HepG2 (cell line): ENCODE results near the gene ANKS6. TPM values are rescaled to one million over a fixed set of nuclear protein-coding genes. Genes with fewer than 3 reads are reported as not detected.

Experiments
- ATAC-seq: fragments of 200-7000 bp; cut with Tn5 transposase; 3 replicates; pipeline ENCODE4 v1.9.1; 2020; ENCODE audit warnings: mild to moderate bottlenecking, moderate library complexity
- BruUV-seq: library from RNA; stranded (reverse); fragments of 400-500 nt; replicated peaks from 2 replicates; lab custom pipeline; 2021; lab: Mats Ljungman, UMichigan
- CTCF ChIA-PET: fragments of 300-600 bp; formaldehyde crosslinking; extraction: SDS; loops from one replicate; lab custom pipeline; 2021; ENCODE audit warnings: low total read pairs, inconsistent platforms, low intra/inter-chr PET ratio; lab: Yijun Ruan, JAX
- POLR2A ChIA-PET: fragments of 350-600 bp; sonication (Branson Sonifier 250); formaldehyde crosslinking; loops from one replicate; lab custom pipeline; 2020; ENCODE audit warnings: antibody characterized with exemption, inconsistent platforms; lab: Yijun Ruan, JAX
- DNase-seq: peaks from one replicate; pipeline ENCODE4 v3.0.0-alpha.2; 2015; ENCODE audit warnings: low spot score
- FAIRE-seq: peaks from 3 replicates; lab custom pipeline; 2011; peaks lifted over from hg19 to GRCh38; lab: Jason Lieb, UNC
- H2AFZ ChIP-seq: one replicate; pipeline ENCODE4 v1.6.1; 2011; ENCODE audit warnings: low read length, inconsistent platforms
- H3K27ac ChIP-seq: fragments of 300-600 bp; 3 replicates; pipeline ENCODE4 v1.8.0; 2011; ENCODE audit warnings: mixed run types, mild to moderate bottlenecking, mixed read lengths, low read length, inconsistent platforms; ENCODE audit not compliant: insufficient read depth; ENCODE audit errors: extremely low read length
- H3K27me3 ChIP-seq, 2 experiments: fragments of 200-600 bp in 1 of 2; 2 replicates in 1 of 2; 3 replicates in 1 of 2; pipeline versions ENCODE4 v1.6.0 to v1.8.0; 2011; ENCODE audit warnings: low read length in 2 of 2, mild to moderate bottlenecking in 2 of 2, moderate library complexity in 2 of 2, inconsistent platforms in 1 of 2; ENCODE audit not compliant: insufficient read depth in 2 of 2, control insufficient read depth in 1 of 2
- H3K36me3 ChIP-seq, 2 experiments: fragments of 200-600 bp in 1 of 2; replicated peaks in 1 of 2; 2 replicates in 1 of 2; 3 replicates in 1 of 2; pipeline versions ENCODE4 v1.5.1 to v1.8.0; 2011; ENCODE audit warnings: low read length in 2 of 2, inconsistent platforms in 1 of 2; ENCODE audit not compliant: insufficient read depth in 2 of 2, control insufficient read depth in 1 of 2
- H3K4me1 ChIP-seq: 2 replicates; pipeline ENCODE4 v1.5.1; 2012; ENCODE audit warnings: low read length, inconsistent platforms; ENCODE audit not compliant: insufficient read depth
- H3K4me2 ChIP-seq: 2 replicates; pipeline ENCODE4 v1.6.0; 2011; ENCODE audit warnings: low read depth, low read length, inconsistent platforms
- H3K4me3 ChIP-seq, 3 experiments: fragments of 200-600 bp in 1 of 3; sonication (generic), shearing (Covaris generic) in 1 of 3; replicated peaks in 1 of 3; 2 replicates each; pipeline ENCODE4 v1.5.1; 2011 to 2016; ENCODE audit warnings: low read length in 3 of 3, inconsistent platforms in 2 of 3, low read depth in 2 of 3, mild to moderate bottlenecking in 2 of 3, control low read depth in 1 of 3, mixed read lengths in 1 of 3; ENCODE audit not compliant: insufficient read depth in 1 of 3
- H3K79me2 ChIP-seq: one replicate; pipeline ENCODE4 v1.6.1; 2011; ENCODE audit warnings: low read length, inconsistent platforms; ENCODE audit not compliant: insufficient read depth
- H3K9ac ChIP-seq: 2 replicates; pipeline ENCODE4 v1.6.0; 2011; ENCODE audit warnings: mild to moderate bottlenecking, low read depth, low read length, inconsistent platforms; ENCODE audit not compliant: insufficient read depth
- H3K9me3 ChIP-seq: 2 replicates; pipeline ENCODE4 v1.5.1; 2012; ENCODE audit warnings: mild to moderate bottlenecking, low read length
- H4K20me1 ChIP-seq: 2 replicates; pipeline ENCODE4 v1.6.0; 2011; ENCODE audit warnings: inconsistent platforms, mild to moderate bottlenecking, low read length, moderate library complexity; ENCODE audit not compliant: insufficient read depth
- ELF1 ChIP-seq: sonication (generic); formaldehyde crosslinking; IDR thresholded peaks from 2 replicates; pipeline ENCODE4 v1.4.0; 2020; ENCODE audit warnings: missing genetic modification reagents
- RBM39 ChIP-seq: fragments of 200-400 bp; formaldehyde crosslinking; IDR thresholded peaks from one replicate; pipeline ENCODE4 v1.6.1; 2018; ENCODE audit warnings: antibody characterized with exemption, mild to moderate bottlenecking, low read depth, low read length; ENCODE audit not compliant: poor library complexity, severe bottlenecking
- RFX1 ChIP-seq: fragments of 450-650 bp; IDR thresholded peaks from 2 replicates; pipeline ENCODE4 v1.6.1; 2017
- SMC3 ChIP-seq: IDR thresholded peaks from 2 replicates; pipeline ENCODE4 v1.6.1; 2011; ENCODE audit warnings: low read length, improper control_type of control experiment
- ZKSCAN1 ChIP-seq: fragments of 150-350 bp; IDR thresholded peaks from 2 replicates; pipeline ENCODE4 v1.6.1; 2014; ENCODE audit warnings: low read length
- ZNF629 ChIP-seq: sonication (generic); formaldehyde crosslinking; conservative IDR thresholded peaks from 2 replicates; pipeline ENCODE4 v1.5.0; 2020; ENCODE audit warnings: missing genetic modification reagents
- ZNF678 ChIP-seq: sonication (generic); formaldehyde crosslinking; IDR thresholded peaks from 2 replicates; pipeline ENCODE4 v1.4.0; 2020; ENCODE audit warnings: mild to moderate bottlenecking, missing genetic modification reagents
- WGBS: methylation state at CpG from one replicate; pipeline ENCODE4 v1.1.6; 2017; ENCODE audit warnings: low lambda C conversion rate; 5-methylcytosine and 5-hydroxymethylcytosine counted together
- in situ Hi-C: cut with HindIII; loops from 2 replicates; pipeline ENCODE4 v1.10.0; 2017; ENCODE audit warnings: low pct_unique_long_range_greater_than_20kb; ENCODE audit not compliant: extremely low pct_ligation_motif_present
- intact Hi-C: fragments of 100-400 bp; cut with micrococcal nuclease; formaldehyde crosslinking; loops from one replicate; pipeline ENCODE4 v1.10.0; 2022; ENCODE audit not compliant: unreplicated experiment
- polyA plus RNA-seq, 8 experiments: library from polyadenylated mRNA; depleted of rRNA in 3 of 8; stranded (reverse) in 7 of 8; unstranded in 1 of 8; fragments of >200 nt; fragmentation: Illumina TruSeq in 4 of 8; extraction: Trizol in 4 of 8; gene quantifications; 2 replicates each; pipeline versions ENCODE4 v1.2.1 to v1.2.3, GENCODE V29; 2011 to 2016; ENCODE audit warnings: low read depth in 4 of 8, missing spikeins in 1 of 8, mixed read lengths in 1 of 8; ENCODE audit not compliant: insufficient read depth in 1 of 8
- total RNA-seq, 5 experiments: library from RNA; depleted of rRNA; stranded (reverse); fragments of >200 nt; fragmentation: Illumina TruSeq; extraction: Trizol; gene quantifications; 2 replicates each; pipeline ENCODE4 v1.2.3, GENCODE V29; 2016; ENCODE audit warnings: low read depth in 1 of 5
- TF ChIP-seq, protein P1 (sequence below): sonication (generic); formaldehyde crosslinking; IDR thresholded peaks from 2 replicates; pipeline ENCODE4 v1.5.1; 2020; ENCODE audit warnings: mild to moderate bottlenecking, missing genetic modification reagents

Gene ANKS6
- total and polyA plus RNA-seq, 2 of the 13 experiments (the other 11 are each of a cell fraction or from before 2014, with no cell fraction given) = 8.8 to 10.7 TPM

DNA sequence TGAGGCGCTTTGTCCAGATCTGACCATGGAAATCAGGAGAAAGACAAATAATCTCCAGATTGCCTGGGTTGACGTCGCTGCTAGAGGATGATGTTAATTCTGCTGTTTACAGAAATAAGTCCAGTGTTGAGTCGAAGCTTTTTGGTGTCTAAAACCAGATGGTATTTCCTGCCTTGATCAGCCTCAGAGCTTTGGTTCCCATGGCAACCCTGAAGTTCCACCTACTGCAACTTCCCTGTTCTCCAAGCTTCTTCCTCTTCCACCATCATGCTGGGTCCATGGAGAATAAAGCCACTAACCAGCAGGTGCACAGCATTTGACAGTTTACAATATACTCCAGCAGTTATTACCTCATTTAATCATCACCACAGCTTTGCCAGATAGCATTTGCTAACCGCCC, 69.6 kb downstream of the ANKS6 start:
- Histone ChIP-seq H2AFZ (no peak overlapping the region), H3K36me3 (no peaks in the 10 kb centered on the region), H3K27ac (no peak overlapping the region), H4K20me1 (no peaks in the 10 kb centered on the region), H3K79me2 (no peaks in the 10 kb centered on the region), H3K4me3 (no peak overlapping the region)
- BruUV-seq = no TSS peak
- FAIRE-seq (no peak), DNase-seq (no peak)
- POLR2A ChIA-PET = no interaction called here
- TF ChIP-seq SMC3 (no peak), RFX1 (peak; percentile 10; the same call in 1 of the 2 replicates)
- TF ChIP-seq, all 625 proteins: peak for 1
- Histone ChIP-seq H3K27me3 (no peaks in the 10 kb centered on the region; a peak in 2 of 5 replicates), H3K9ac (no peak overlapping the region), H3K4me1 (peaks cover 5% of the 10 kb centered on the region; the same call in 1 of the 2 replicates), H3K9me3 (no peaks in the 10 kb centered on the region), H3K4me2 (no peak overlapping the region)
- CTCF ChIA-PET = no interaction called here
- no peak for ATAC-seq
- in situ Hi-C loops (no loop called here), intact Hi-C loops (no loop called here)
- WGBS = 23% methylated on average over 5 of the region's 5 CpGs

DNA sequence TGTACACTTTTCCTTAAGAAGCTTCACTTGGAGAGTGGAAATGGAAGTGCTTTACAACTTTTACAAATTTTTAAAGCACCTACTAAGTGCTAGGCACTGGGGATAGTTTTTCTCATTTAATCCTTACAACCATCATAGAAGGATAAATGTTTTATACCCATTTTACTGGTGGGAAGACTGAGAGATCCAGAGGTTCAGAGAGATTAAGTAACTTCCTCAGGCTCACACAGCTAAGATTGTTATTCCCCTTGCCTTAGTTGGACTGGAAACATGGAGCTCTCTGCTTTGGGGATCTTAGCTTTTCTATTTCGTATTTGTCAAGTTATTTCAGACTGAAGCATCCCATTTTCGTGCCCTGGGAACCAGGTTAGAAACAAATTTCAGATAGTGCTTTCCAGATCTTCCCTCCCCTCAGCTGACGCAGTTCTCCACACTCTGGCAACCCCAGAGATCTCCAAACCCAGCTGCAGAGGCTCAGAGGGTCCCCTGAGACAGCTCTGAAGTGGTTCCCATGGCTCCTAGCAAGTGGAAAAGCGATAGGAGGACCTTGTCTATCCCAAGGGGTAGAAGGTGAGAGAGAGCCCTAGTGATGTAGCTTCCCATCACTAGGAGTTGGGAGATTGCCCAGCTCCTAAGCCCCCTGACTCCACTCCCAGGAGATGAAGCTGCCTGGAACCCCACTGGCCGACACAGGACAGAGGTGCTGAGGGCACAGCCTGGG, 71.4 kb downstream of the ANKS6 start:
- FAIRE-seq (no peak), DNase-seq (no peak), ATAC-seq (no peak)
- WGBS = 0% methylated on average over 4 of the region's 5 CpGs
- Histone ChIP-seq H3K27me3 (no peaks in the 10 kb centered on the region; a peak in 2 of 5 replicates), H2AFZ (no peak overlapping the region), H3K27ac (no peak overlapping the region), H3K4me2 (no peak overlapping the region), H4K20me1 (no peaks in the 10 kb centered on the region), H3K9ac (no peak overlapping the region), H3K36me3 (no peaks in the 10 kb centered on the region), H3K4me3 (no peak overlapping the region), H3K4me1 (peaks cover 19% of the 10 kb centered on the region), H3K79me2 (no peaks in the 10 kb centered on the region), H3K9me3 (no peaks in the 10 kb centered on the region)
- POLR2A ChIA-PET = no interaction called here
- no TSS peak for BruUV-seq
- TF ChIP-seq ELF1 (CRISPR knock-in tag) = no peak
- TF ChIP-seq RBM39 = no peak
- peak; percentile 56; the same call in 1 of the 2 replicates for TF ChIP-seq ZNF629 (CRISPR knock-in tag)
- no peak for TF ChIP-seq ZNF678
- TF ChIP-seq, protein P1, sequence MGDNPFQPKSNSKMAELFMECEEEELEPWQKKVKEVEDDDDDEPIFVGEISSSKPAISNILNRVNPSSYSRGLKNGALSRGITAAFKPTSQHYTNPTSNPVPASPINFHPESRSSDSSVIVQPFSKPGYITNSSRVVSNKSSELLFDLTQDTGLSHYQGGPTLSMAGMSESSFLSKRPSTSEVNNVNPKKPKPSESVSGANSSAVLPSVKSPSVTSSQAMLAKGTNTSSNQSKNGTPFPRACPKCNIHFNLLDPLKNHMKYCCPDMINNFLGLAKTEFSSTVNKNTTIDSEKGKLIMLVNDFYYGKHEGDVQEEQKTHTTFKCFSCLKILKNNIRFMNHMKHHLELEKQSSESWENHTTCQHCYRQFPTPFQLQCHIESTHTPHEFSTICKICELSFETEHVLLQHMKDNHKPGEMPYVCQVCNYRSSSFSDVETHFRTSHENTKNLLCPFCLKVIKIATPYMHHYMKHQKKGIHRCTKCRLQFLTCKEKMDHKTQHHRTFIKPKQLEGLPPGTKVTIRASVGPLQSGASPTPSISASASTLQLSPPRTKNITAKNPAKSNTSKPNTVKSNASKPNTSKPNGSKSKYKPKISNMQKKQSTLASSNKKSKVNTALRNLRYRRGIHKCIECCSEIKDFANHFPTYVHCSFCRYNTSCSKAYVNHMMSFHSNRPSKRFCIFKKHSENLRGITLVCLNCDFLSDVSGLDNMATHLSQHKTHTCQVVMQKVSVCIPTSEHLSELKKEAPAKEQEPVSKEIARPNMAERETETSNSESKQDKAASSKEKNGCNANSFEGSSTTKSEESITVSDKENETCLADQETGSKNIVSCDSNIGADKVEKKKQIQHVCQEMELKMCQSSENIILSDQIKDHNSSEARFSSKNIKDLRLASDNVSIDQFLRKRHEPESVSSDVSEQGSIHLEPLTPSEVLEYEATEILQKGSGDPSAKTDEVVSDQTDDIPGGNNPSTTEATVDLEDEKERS = no peak
- 0 out of 2 replicates have a peak, but pooled peaks have one; percentile 43 for TF ChIP-seq ZKSCAN1
- in situ Hi-C loops = no loop called here
- intact Hi-C loops = no loop called here
- CTCF ChIA-PET = no interaction called here
